Vagina (tissue), 2 donors: ENCODE results near the gene MRI1.

Experiments
- CTCF ChIP-seq, 3 experiments: fragments of 450-650 bp in 2 of 3; fragments of 200-600 bp in 1 of 3; sonication (generic) in 1 of 3; IDR thresholded peaks; one replicate each; pipeline ENCODE4 v1.5.1; 2017 to 2019; ENCODE audit warnings: antibody characterized with exemption in 3 of 3, mild to moderate bottlenecking in 2 of 3, moderate library complexity in 2 of 3
- POLR2AphosphoS5 ChIP-seq, 2 donors: sonication (generic); formaldehyde crosslinking; IDR thresholded peaks; one replicate each; pipeline ENCODE4 v1.9.0; 2017; ENCODE audit warnings: antibody characterized with exemption in 2 of 2, mild to moderate bottlenecking in 2 of 2, low read depth in 1 of 2; ENCODE audit not compliant: insufficient read depth in 1 of 2

- no peak for TF ChIP-seq CTCF (IDR thresholded peaks at IDR 0.05)
- no peak for TF ChIP-seq POLR2AphosphoS5 (IDR thresholded peaks at IDR 0.05; ENCODE audit: insufficient read depth in 1 of 2, low read depth in 1 of 2)
Measured at GRCh38 chr19:13747098-13747453, 17.2 kb upstream of the MRI1 start.
